ENCODE results near the gene MDN1.

The MDN1 gene

GRCh38 chr6:89655122-89655521 lies 164.5 kb downstream of the MDN1 start:
- DNase-seq: no peak
- no peak overlapping the region for H4K8ac ChIP-seq (ENCODE audit: low read length)
- H3K18ac ChIP-seq (ENCODE audit: low read depth in 1 of 2, low read length in 2 of 2): no peak overlapping the region
- H3K23ac ChIP-seq (ENCODE audit: low read length in 2 of 2): no peak overlapping the region
- H3K4me1 ChIP-seq (ENCODE audit: control insufficient read depth, insufficient read depth, low read depth, low read length): peaks cover 2% of the 10 kb centered on the region
- no peaks in the 10 kb centered on the region for H3K9me3 ChIP-seq (ENCODE audit: control insufficient read depth, low read length)
- no peak overlapping the region for H3K4me2 ChIP-seq (ENCODE audit: low read length, poor library complexity, severe bottlenecking)
- H3K36me3 ChIP-seq (ENCODE audit: control insufficient read depth in 1 of 2, insufficient read depth in 2 of 2, low read depth in 1 of 2, low read length in 2 of 2): peaks cover 33 to 88% of the 10 kb centered on the region in 2 experiments
- no peak overlapping the region for H2BK5ac ChIP-seq (ENCODE audit: low read depth, low read length, poor library complexity, severe bottlenecking)
- no peak overlapping the region for H3K14ac ChIP-seq (ENCODE audit: low read length in 2 of 2)
- no peaks in the 10 kb centered on the region for H3K27me3 ChIP-seq (ENCODE audit: control insufficient read depth in 1 of 2, insufficient read depth in 1 of 2, low read length in 2 of 2)
- no peak overlapping the region for H2BK120ac ChIP-seq (ENCODE audit: low read depth, low read length)
- WGBS: no CpG with 5 or more reads among the region's 2 CpGs
- H4K91ac ChIP-seq (ENCODE audit: low read length): no peak overlapping the region
- H3K9ac ChIP-seq (ENCODE audit: low read length): no peak overlapping the region
- H3K4ac ChIP-seq (ENCODE audit: low read depth in 1 of 2, low read length in 2 of 2): no peak overlapping the region
- no peak overlapping the region for H2BK15ac ChIP-seq (ENCODE audit: low read depth, poor library complexity, severe bottlenecking)
- no peak overlapping the region for H2AFZ ChIP-seq (ENCODE audit: low read depth, low read length)
- no peak overlapping the region for H3K4me3 ChIP-seq (ENCODE audit: insufficient read depth in 1 of 2, low read depth in 1 of 2, low read length in 2 of 2)
- no peak overlapping the region for H2AK5ac ChIP-seq (ENCODE audit: low read length, severe bottlenecking)
- no peak overlapping the region for H2BK12ac ChIP-seq (ENCODE audit: low read length in 2 of 2)
- peaks cover 7% of the 10 kb centered on the region for H3K79me1 ChIP-seq (replicated peaks; ENCODE audit: low read length, poor library complexity, severe bottlenecking)
- H3K27ac ChIP-seq (ENCODE audit: low read length, poor library complexity, severe bottlenecking): no peak overlapping the region

- no peak overlapping the region for H3K27ac ChIP-seq (ENCODE audit: low read length, poor library complexity, severe bottlenecking)
- H2AK5ac ChIP-seq (ENCODE audit: low read length, severe bottlenecking): no peak overlapping the region
- H3K4me1 ChIP-seq (ENCODE audit: control insufficient read depth, insufficient read depth, low read depth, low read length): peaks cover 1% of the 10 kb centered on the region
- H3K9ac ChIP-seq (ENCODE audit: low read length): no peak overlapping the region
- no peak overlapping the region for H2BK15ac ChIP-seq (ENCODE audit: low read depth, poor library complexity, severe bottlenecking)
- no peak overlapping the region for H2BK5ac ChIP-seq (ENCODE audit: low read depth, low read length, poor library complexity, severe bottlenecking)
- no peaks in the 10 kb centered on the region for H3K27me3 ChIP-seq (ENCODE audit: control insufficient read depth in 1 of 2, insufficient read depth in 1 of 2, low read length in 2 of 2)
- H2AFZ ChIP-seq (ENCODE audit: low read depth, low read length): no peak overlapping the region
- no peak overlapping the region for H3K14ac ChIP-seq (ENCODE audit: low read length in 2 of 2)
- DNase-seq: no peak
- no peak overlapping the region for H2BK12ac ChIP-seq (ENCODE audit: low read length in 2 of 2)
- H3K23ac ChIP-seq (ENCODE audit: low read length in 2 of 2): no peak overlapping the region
- no peak overlapping the region for H3K4ac ChIP-seq (ENCODE audit: low read depth in 1 of 2, low read length in 2 of 2)
- H2BK120ac ChIP-seq (ENCODE audit: low read depth, low read length): no peak overlapping the region
- no peak overlapping the region for H3K18ac ChIP-seq (ENCODE audit: low read depth in 1 of 2, low read length in 2 of 2)
- no peak overlapping the region for H4K8ac ChIP-seq (ENCODE audit: low read length)
- no peak overlapping the region for H4K91ac ChIP-seq (ENCODE audit: low read length)
- H3K4me2 ChIP-seq (ENCODE audit: low read length, poor library complexity, severe bottlenecking): no peak overlapping the region
- H3K9me3 ChIP-seq (ENCODE audit: control insufficient read depth, low read length): no peaks in the 10 kb centered on the region
- peaks cover 12% of the 10 kb centered on the region for H3K79me1 ChIP-seq (replicated peaks; ENCODE audit: low read length, poor library complexity, severe bottlenecking)
- WGBS: 97% methylated on average over 8 of the region's 8 CpGs
- H3K4me3 ChIP-seq (ENCODE audit: insufficient read depth in 1 of 2, low read depth in 1 of 2, low read length in 2 of 2): no peak overlapping the region
- peaks cover 19 to 92% of the 10 kb centered on the region in 2 experiments for H3K36me3 ChIP-seq (ENCODE audit: control insufficient read depth in 1 of 2, insufficient read depth in 2 of 2, low read depth in 1 of 2, low read length in 2 of 2)
Observed at GRCh38 chr6:89650579-89650978, 169.0 kb downstream of the MDN1 start.

GRCh38 chr6:89649682-89650081 lies 169.9 kb downstream of the MDN1 start:
- Histone ChIP-seq H2BK15ac (ENCODE audit: low read depth, poor library complexity, severe bottlenecking) (no peak overlapping the region), H3K9ac (ENCODE audit: low read length) (no peak overlapping the region), H2BK12ac (ENCODE audit: low read length in 2 of 2) (no peak overlapping the region), H2AFZ (ENCODE audit: low read depth, low read length) (no peak overlapping the region), H3K4ac (ENCODE audit: low read depth in 1 of 2, low read length in 2 of 2) (no peak overlapping the region), H4K91ac (ENCODE audit: low read length) (no peak overlapping the region), H3K4me3 (ENCODE audit: insufficient read depth in 1 of 2, low read depth in 1 of 2, low read length in 2 of 2) (no peak overlapping the region), H2BK120ac (ENCODE audit: low read depth, low read length) (no peak overlapping the region), H4K8ac (ENCODE audit: low read length) (no peak overlapping the region), H3K27me3 (ENCODE audit: control insufficient read depth in 1 of 2, insufficient read depth in 1 of 2, low read length in 2 of 2) (no peaks in the 10 kb centered on the region), H3K36me3 (ENCODE audit: control insufficient read depth in 1 of 2, insufficient read depth in 2 of 2, low read depth in 1 of 2, low read length in 2 of 2) (peaks cover 18 to 91% of the 10 kb centered on the region in 2 experiments), H3K4me1 (ENCODE audit: control insufficient read depth, insufficient read depth, low read depth, low read length) (no peaks in the 10 kb centered on the region), H2AK5ac (ENCODE audit: low read length, severe bottlenecking) (no peak overlapping the region), H2BK5ac (ENCODE audit: low read depth, low read length, poor library complexity, severe bottlenecking) (no peak overlapping the region), H3K23ac (ENCODE audit: low read length in 2 of 2) (no peak overlapping the region), H3K9me3 (ENCODE audit: control insufficient read depth, low read length) (no peaks in the 10 kb centered on the region), H3K27ac (ENCODE audit: low read length, poor library complexity, severe bottlenecking) (no peak overlapping the region), H3K18ac (ENCODE audit: low read depth in 1 of 2, low read length in 2 of 2) (no peak overlapping the region), H3K4me2 (ENCODE audit: low read length, poor library complexity, severe bottlenecking) (no peak overlapping the region), H3K79me1 (replicated peaks; ENCODE audit: low read length, poor library complexity, severe bottlenecking) (peaks cover 15% of the 10 kb centered on the region), H3K14ac (ENCODE audit: low read length in 2 of 2) (no peak overlapping the region)
- 96% methylated on average over 1 of the region's 1 CpG for WGBS
- no peak for DNase-seq

GRCh38 chr6:89644864-89645263 lies 174.7 kb downstream of the MDN1 start:
- Histone ChIP-seq H2BK120ac (ENCODE audit: low read depth, low read length) (no peak overlapping the region), H3K79me1 (replicated peaks; ENCODE audit: low read length, poor library complexity, severe bottlenecking) (peaks cover 20% of the 10 kb centered on the region), H2AK5ac (ENCODE audit: low read length, severe bottlenecking) (no peak overlapping the region), H2BK5ac (ENCODE audit: low read depth, low read length, poor library complexity, severe bottlenecking) (no peak overlapping the region), H3K4me2 (ENCODE audit: low read length, poor library complexity, severe bottlenecking) (no peak overlapping the region), H3K27me3 (ENCODE audit: control insufficient read depth in 1 of 2, insufficient read depth in 1 of 2, low read length in 2 of 2) (no peaks in the 10 kb centered on the region), H3K14ac (ENCODE audit: low read length in 2 of 2) (no peak overlapping the region), H2BK12ac (ENCODE audit: low read length in 2 of 2) (no peak overlapping the region), H3K18ac (ENCODE audit: low read depth in 1 of 2, low read length in 2 of 2) (no peak overlapping the region), H3K4me3 (ENCODE audit: insufficient read depth in 1 of 2, low read depth in 1 of 2, low read length in 2 of 2) (no peak overlapping the region), H3K4ac (ENCODE audit: low read depth in 1 of 2, low read length in 2 of 2) (no peak overlapping the region), H2AFZ (ENCODE audit: low read depth, low read length) (no peak overlapping the region), H2BK15ac (ENCODE audit: low read depth, poor library complexity, severe bottlenecking) (no peak overlapping the region), H4K91ac (ENCODE audit: low read length) (no peak overlapping the region), H4K8ac (ENCODE audit: low read length) (no peak overlapping the region), H3K27ac (ENCODE audit: low read length, poor library complexity, severe bottlenecking) (no peak overlapping the region), H3K36me3 (ENCODE audit: control insufficient read depth in 1 of 2, insufficient read depth in 2 of 2, low read depth in 1 of 2, low read length in 2 of 2) (peaks cover 15 to 74% of the 10 kb centered on the region in 2 experiments), H3K23ac (ENCODE audit: low read length in 2 of 2) (no peak overlapping the region), H3K9me3 (ENCODE audit: control insufficient read depth, low read length) (no peaks in the 10 kb centered on the region), H3K9ac (ENCODE audit: low read length) (no peak overlapping the region), H3K4me1 (ENCODE audit: control insufficient read depth, insufficient read depth, low read depth, low read length) (no peaks in the 10 kb centered on the region)
- no peak for DNase-seq
- 96% methylated on average over 3 of the region's 4 CpGs for WGBS
